ENCODE results near the gene PRXL2C.

PRXL2C gene

GRCh38 chr9:96655198-96655851, at the start of gene PRXL2C:
Gene PRXL2C, minus strand, starts transcription at chr9:96655317. Its CDS starts 36 bp downstream, at chr9:96655281.
- TF ChIP-seq MAX (IDR thresholded peaks at IDR 0.05) = peak; percentile 25
- TF ChIP-seq YY1 (IDR thresholded peaks at IDR 0.05; ENCODE audit: low read depth) = peak; percentile 61
- TF ChIP-seq EP300 (IDR thresholded peaks at IDR 0.05; ENCODE audit: borderline replicate concordance) = no peak

- TF ChIP-seq TEAD4 (IDR thresholded peaks at IDR 0.05) (no peak), ZBTB7A (IDR thresholded peaks at IDR 0.05; ENCODE audit: low read depth) (no peak), EP300 (IDR thresholded peaks at IDR 0.05; ENCODE audit: borderline replicate concordance) (no peak), NFIC (IDR thresholded peaks at IDR 0.05) (no peak), USF1 (IDR thresholded peaks at IDR 0.05) (no peak), FOXM1 (IDR thresholded peaks at IDR 0.05; ENCODE audit: borderline replicate concordance, low read depth) (no peak), TCF12 (IDR thresholded peaks at IDR 0.05; ENCODE audit: low read depth) (no peak), CEBPB (IDR thresholded peaks at IDR 0.05) (no peak), CREB1 (IDR thresholded peaks at IDR 0.05; ENCODE audit: low read depth) (no peak), TAF1 (IDR thresholded peaks at IDR 0.05; ENCODE audit: low read depth) (no peak)
These were observed 36.2 kb upstream of the PRXL2C start for GRCh38 chr9:96691326-96691725.

GRCh38 chr9:96688745-96689464, 33.8 kb upstream of the PRXL2C start:
- TF ChIP-seq RAD21 (IDR thresholded peaks at IDR 0.05; ENCODE audit: low read depth) (no peak), USF1 (IDR thresholded peaks at IDR 0.05) (no peak), YY1 (IDR thresholded peaks at IDR 0.05; ENCODE audit: low read depth) (no peak), FOXM1 (IDR thresholded peaks at IDR 0.05; ENCODE audit: borderline replicate concordance, low read depth) (no peak), TAF1 (IDR thresholded peaks at IDR 0.05; ENCODE audit: low read depth) (no peak), CREB1 (IDR thresholded peaks at IDR 0.05; ENCODE audit: low read depth) (no peak), NFIC (IDR thresholded peaks at IDR 0.05) (no peak), MAX (IDR thresholded peaks at IDR 0.05) (no peak)

- TF ChIP-seq RAD21 (IDR thresholded peaks at IDR 0.05; ENCODE audit: low read depth) = no peak
- no peak for TF ChIP-seq ZBTB7A (IDR thresholded peaks at IDR 0.05; ENCODE audit: low read depth)
- no peak for TF ChIP-seq USF1 (IDR thresholded peaks at IDR 0.05)
- no peak for TF ChIP-seq MAX (IDR thresholded peaks at IDR 0.05)
- TF ChIP-seq YY1 (IDR thresholded peaks at IDR 0.05; ENCODE audit: low read depth) = no peak
These were observed 33.1 kb upstream of the PRXL2C start for GRCh38 chr9:96688187-96688586.

GRCh38 chr9:96686638-96687335, 31.7 kb upstream of the PRXL2C start:
- TF ChIP-seq ZBTB7A (IDR thresholded peaks at IDR 0.05; ENCODE audit: low read depth) (no peak), REST (IDR thresholded peaks at IDR 0.05; ENCODE audit: low read depth) (no peak), USF1 (IDR thresholded peaks at IDR 0.05) (no peak), TCF12 (IDR thresholded peaks at IDR 0.05; ENCODE audit: low read depth) (no peak), EP300 (IDR thresholded peaks at IDR 0.05; ENCODE audit: borderline replicate concordance) (no peak), RAD21 (IDR thresholded peaks at IDR 0.05; ENCODE audit: low read depth) (no peak), YY1 (IDR thresholded peaks at IDR 0.05; ENCODE audit: low read depth) (no peak), FOXM1 (IDR thresholded peaks at IDR 0.05; ENCODE audit: borderline replicate concordance, low read depth) (no peak), MAX (IDR thresholded peaks at IDR 0.05) (no peak), NFIC (IDR thresholded peaks at IDR 0.05) (no peak), EGR1 (IDR thresholded peaks at IDR 0.05) (no peak), TAF1 (IDR thresholded peaks at IDR 0.05; ENCODE audit: low read depth) (no peak), TEAD4 (IDR thresholded peaks at IDR 0.05) (no peak), CEBPB (IDR thresholded peaks at IDR 0.05) (no peak)

Data from Ishikawa (cell line).